Transverse colon (tissue), 4 donors: ENCODE results near the gene ADAM22. TPM values are rescaled to one million over a fixed set of nuclear protein-coding genes. Genes with fewer than 3 reads are reported as not detected.
A peak's percentile ranks its signal among the peaks of the same experiment; 100 is the strongest.

ENCODE experiments used
- DNase-seq: peaks from one replicate; pipeline ENCODE4 v3.0.0-alpha.2; 2019
- H3K27ac ChIP-seq, 4 donors: fragments of 200-600 bp; sonication (generic); 2 replicates each; pipeline ENCODE4 v1.5.1; 2016 to 2018; ENCODE audit warnings: inconsistent platforms in 4 of 4
- H3K27me3 ChIP-seq: fragments of 200-600 bp; sonication (generic); 2 replicates; pipeline ENCODE4 v1.5.1; 2017; ENCODE audit warnings: inconsistent platforms
- H3K36me3 ChIP-seq, 4 donors: fragments of 200-600 bp; sonication (generic); 2 replicates each; pipeline ENCODE4 v1.5.1; 2017 to 2019; ENCODE audit warnings: inconsistent platforms in 4 of 4
- H3K4me1 ChIP-seq, 4 donors: fragments of 200-600 bp; sonication (generic); 2 replicates each; pipeline ENCODE4 v1.5.1; 2017 to 2020; ENCODE audit warnings: inconsistent platforms in 4 of 4
- H3K4me3 ChIP-seq, 4 donors: fragments of 200-600 bp; sonication (generic); 1 replicate in 1 of 4; 2 replicates in 3 of 4; pipeline versions ENCODE4 v1.5.1 to v1.6.1; 2017 to 2019; ENCODE audit warnings: inconsistent platforms in 4 of 4
- H3K9me3 ChIP-seq, 2 donors: fragments of 200-600 bp; sonication (generic); 2 replicates each; pipeline ENCODE4 v1.5.1; 2017 to 2019; ENCODE audit warnings: inconsistent platforms in 2 of 2
- EP300 ChIP-seq: sonication (generic); formaldehyde crosslinking; IDR thresholded peaks from one replicate; pipeline ENCODE4 v1.6.1; 2017; ENCODE audit warnings: antibody characterized with exemption, low read depth
- POLR2A ChIP-seq: fragments of 450-650 bp; IDR thresholded peaks from one replicate; pipeline ENCODE4 v1.6.1; 2016; ENCODE audit warnings: antibody characterized with exemption, mild to moderate bottlenecking, moderate library complexity
- POLR2AphosphoS5 ChIP-seq, 3 donors: sonication (generic); formaldehyde crosslinking; IDR thresholded peaks; one replicate each; pipeline ENCODE4 v1.6.1; 2016; ENCODE audit warnings: antibody characterized with exemption in 3 of 3
- WGBS, 2 donors: methylation state at CpG; one replicate each; pipeline ENCODE4 v1.1.5; 2018; ENCODE audit warnings: low coverage in 1 of 2; 5-methylcytosine and 5-hydroxymethylcytosine counted together
- in situ Hi-C, 4 donors: fragments of 200-750 bp; cut with MboI; loops; one replicate each; pipeline versions ENCODE4 v1.15.0 to v1.15.1; 2017; ENCODE audit warnings: low sequenced_read_pairs in 3 of 4, low pct_ligation_motif_present in 1 of 4, low pct_unique_long_range_greater_than_20kb in 1 of 4
- intact Hi-C: fragments of 100-400 bp; cut with DNase I; formaldehyde crosslinking; loops from one replicate; pipeline ENCODE4 v1.15.1; 2023; ENCODE audit warnings: low total_unique reads
- total RNA-seq, 4 donors: library from RNA; depleted of rRNA; stranded (reverse); fragments of >200 nt; gene quantifications; one replicate each; pipeline ENCODE4 v1.1.0, GENCODE V29; 2016
- TF ChIP-seq, protein P1 (sequence below), 5 experiments: fragments of 200-600 bp in 3 of 5; fragments of 450-650 bp in 2 of 5; sonication (generic) in 3 of 5; IDR thresholded peaks; 1 replicate in 2 of 5; 2 replicates in 3 of 5; pipeline ENCODE4 v1.5.1; 2016 to 2017; ENCODE audit warnings: antibody characterized with exemption in 5 of 5, inconsistent platforms in 3 of 5, mild to moderate bottlenecking in 2 of 5, moderate library complexity in 1 of 5

ADAM22 gene
- total RNA-seq, 4 donors from 2014 or later: 3.8 to 17.3 (median 6.0) TPM

DNA sequence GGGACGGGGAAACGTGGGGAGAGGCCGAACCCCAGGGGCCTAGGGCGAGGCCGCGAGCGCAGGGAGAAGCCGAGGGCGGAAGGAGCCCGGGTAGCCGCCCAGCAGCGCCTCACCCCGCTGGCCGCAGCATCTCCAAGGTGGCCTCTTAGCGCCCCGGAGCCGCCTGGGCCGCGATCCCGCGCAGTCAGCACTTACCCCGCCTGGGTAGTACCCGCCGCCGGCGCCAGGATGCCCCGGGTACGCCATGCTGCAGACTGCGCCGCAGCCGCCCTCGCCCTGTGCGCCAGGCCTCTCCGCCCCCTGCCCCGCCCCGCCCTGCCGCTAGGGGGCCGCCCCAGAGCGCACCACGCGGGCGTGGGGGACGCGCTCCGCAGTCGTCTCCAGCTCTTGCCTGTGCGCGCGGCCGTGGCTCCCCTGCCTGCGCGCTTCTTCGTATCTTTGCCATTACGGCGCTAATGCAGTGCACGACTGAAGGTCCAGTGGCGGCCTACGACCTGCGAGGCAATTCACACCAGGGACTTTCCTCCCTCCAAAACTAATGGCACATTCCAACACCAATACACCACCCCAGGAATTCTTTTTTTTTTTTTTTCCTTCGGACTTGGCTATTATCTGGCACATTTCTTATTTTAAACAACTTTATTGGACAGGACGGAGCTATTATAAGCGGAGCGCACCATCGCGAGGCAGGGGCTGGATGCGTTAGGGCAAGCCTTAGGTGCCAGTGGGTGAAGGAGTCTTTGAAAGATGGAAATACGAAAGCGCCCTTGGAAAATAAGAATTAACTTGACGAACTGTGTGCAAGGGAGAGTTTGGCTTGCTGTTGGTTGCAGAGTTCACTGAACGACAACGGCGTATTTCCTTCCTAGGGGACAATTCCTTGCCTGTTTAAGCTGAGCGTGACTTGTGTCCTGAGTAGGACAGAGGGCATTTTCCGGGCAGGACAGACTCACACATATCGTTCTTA, 286.0 kb downstream of the ADAM22 start, which contains the start of gene SRI:
SRI (minus strand) TSS at position 258 of the 967 bp plus-strand sequence; CDS start at position 246, 12 bp downstream.
- intact Hi-C loops: loop anchor here (10.0 kb wide), 1 partner anchor 855 kb away; no protein-coding TSS in a partner anchor
- H3K27me3 ChIP-seq: no peaks in the 10 kb centered on the region
- DNase-seq: peak; percentile 91
- H3K27ac ChIP-seq: peak within 1 kb of the TSS; percentile 92 to 96 (median 93)
- peaks cover 3 to 45% (median 24%) of the 10 kb centered on the region in 4 donors for H3K4me1 ChIP-seq
- H3K9me3 ChIP-seq: no peaks in the 10 kb centered on the region
- TF ChIP-seq POLR2A: peak; percentile 69
- peak; percentile 68 to 92 (median 82) for TF ChIP-seq POLR2AphosphoS5 (IDR thresholded peaks at IDR 0.05)
- TF ChIP-seq, protein P1, sequence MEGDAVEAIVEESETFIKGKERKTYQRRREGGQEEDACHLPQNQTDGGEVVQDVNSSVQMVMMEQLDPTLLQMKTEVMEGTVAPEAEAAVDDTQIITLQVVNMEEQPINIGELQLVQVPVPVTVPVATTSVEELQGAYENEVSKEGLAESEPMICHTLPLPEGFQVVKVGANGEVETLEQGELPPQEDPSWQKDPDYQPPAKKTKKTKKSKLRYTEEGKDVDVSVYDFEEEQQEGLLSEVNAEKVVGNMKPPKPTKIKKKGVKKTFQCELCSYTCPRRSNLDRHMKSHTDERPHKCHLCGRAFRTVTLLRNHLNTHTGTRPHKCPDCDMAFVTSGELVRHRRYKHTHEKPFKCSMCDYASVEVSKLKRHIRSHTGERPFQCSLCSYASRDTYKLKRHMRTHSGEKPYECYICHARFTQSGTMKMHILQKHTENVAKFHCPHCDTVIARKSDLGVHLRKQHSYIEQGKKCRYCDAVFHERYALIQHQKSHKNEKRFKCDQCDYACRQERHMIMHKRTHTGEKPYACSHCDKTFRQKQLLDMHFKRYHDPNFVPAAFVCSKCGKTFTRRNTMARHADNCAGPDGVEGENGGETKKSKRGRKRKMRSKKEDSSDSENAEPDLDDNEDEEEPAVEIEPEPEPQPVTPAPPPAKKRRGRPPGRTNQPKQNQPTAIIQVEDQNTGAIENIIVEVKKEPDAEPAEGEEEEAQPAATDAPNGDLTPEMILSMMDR (IDR thresholded peaks at IDR 0.05): peak; percentile 60 to 98 (median 96)
- no peak for TF ChIP-seq EP300
- peaks cover 0 to 17% (median 6%) of the 10 kb centered on the region in 4 donors for H3K36me3 ChIP-seq
- 0 to 1% methylated on average over 17 to 55 of the region's 75 CpGs for WGBS, 2 donors
- in situ Hi-C loops: no loop called here
- peak within 1 kb of the TSS; percentile 85 to 93 (median 90) for H3K4me3 ChIP-seq

DNA sequence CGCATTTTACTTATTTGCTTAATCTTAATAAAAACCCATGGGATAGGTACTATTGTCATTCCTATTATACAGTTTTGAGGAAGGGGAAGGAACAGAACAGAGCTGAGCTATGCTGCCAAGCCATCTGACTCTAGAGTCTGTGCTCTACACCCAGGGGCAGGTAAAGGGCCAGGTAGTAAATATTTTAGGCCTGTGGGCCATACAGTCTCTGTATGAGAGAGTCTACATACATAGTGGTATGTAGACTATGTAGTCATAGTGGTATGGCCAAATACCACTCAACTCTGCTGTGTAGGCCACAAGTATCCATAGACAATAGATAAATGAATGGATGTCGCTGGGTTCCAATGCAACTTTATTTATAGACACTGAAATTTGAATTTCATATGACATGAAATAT, 289.2 kb downstream of the ADAM22 start:
- 95% methylated on average over 2 of the region's 2 CpGs for WGBS, 2 donors
- H3K9me3 ChIP-seq: no peaks in the 10 kb centered on the region

DNA sequence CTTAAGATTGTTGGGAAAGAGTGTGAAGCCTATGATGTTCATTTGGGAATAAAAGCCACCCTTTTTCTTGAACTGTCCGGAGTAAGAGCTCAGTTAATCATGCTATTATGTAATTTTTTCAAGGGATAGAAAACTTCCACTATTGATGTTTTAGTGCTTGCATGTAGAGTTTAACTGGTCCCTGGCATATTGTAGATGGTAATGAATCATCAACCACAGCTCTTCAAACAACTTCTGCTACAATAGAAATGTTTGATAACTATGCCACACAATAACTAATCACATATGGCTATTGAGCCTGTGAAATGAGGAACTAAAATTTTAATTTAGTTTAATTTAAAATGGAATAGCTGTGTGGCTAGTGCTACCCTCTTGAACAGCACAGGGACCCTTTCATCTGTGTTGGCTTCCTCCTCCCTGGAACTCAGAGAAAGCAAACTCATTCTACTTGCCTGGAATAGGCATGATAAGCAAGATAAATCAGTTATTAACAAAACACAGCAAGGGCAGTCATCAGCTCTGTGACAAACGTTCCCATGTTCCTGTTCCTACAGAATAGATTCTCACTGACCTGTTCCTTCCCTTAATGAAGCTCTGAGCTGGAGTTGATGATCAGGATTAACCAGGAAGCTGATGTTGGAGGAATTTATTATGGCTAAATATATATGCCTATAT, 290.7 kb downstream of the ADAM22 start:
- WGBS, 2 donors: 31 to 35% methylated on average over 2 of the region's 2 CpGs
- Histone ChIP-seq H3K4me3 (peak overlapping the region in 3 of 4 donors; percentile 38 to 55 (median 40)), H3K9me3 (no peaks in the 10 kb centered on the region), H3K4me1 (peaks cover 0 to 29% (median 10%) of the 10 kb centered on the region in 4 donors), H3K27ac (peak overlapping the region; percentile 79 to 83 (median 82)), H3K36me3 (no peaks in the 10 kb centered on the region), H3K27me3 (no peaks in the 10 kb centered on the region)
- DNase-seq: no peak
- no peak for TF ChIP-seq EP300
- TF ChIP-seq POLR2AphosphoS5 (IDR thresholded peaks at IDR 0.05): peak in 1 of 3 donors; percentile 31
- intact Hi-C loops (no loop called here), in situ Hi-C loops (no loop called here)

More for the DNA sequence above, 289.2 kb downstream of the ADAM22 start:
- DNase-seq: no peak
- intact Hi-C loops: no loop called here
- TF ChIP-seq POLR2A: no peak
- TF ChIP-seq, protein P1 (IDR thresholded peaks at IDR 0.05): no peak
- no peak for TF ChIP-seq EP300
- TF ChIP-seq POLR2AphosphoS5 (IDR thresholded peaks at IDR 0.05): no peak
- peak overlapping the region in 1 of 4 donors; percentile 55 for H3K4me3 ChIP-seq
- H3K36me3 ChIP-seq: no peaks in the 10 kb centered on the region
- no peaks in the 10 kb centered on the region for H3K27me3 ChIP-seq
- in situ Hi-C loops: no loop called here
- peak overlapping the region in 2 of 4 donors; percentile 79 to 83 for H3K27ac ChIP-seq
- H3K4me1 ChIP-seq: peaks cover 2 to 31% (median 16%) of the 10 kb centered on the region in 4 donors

DNA sequence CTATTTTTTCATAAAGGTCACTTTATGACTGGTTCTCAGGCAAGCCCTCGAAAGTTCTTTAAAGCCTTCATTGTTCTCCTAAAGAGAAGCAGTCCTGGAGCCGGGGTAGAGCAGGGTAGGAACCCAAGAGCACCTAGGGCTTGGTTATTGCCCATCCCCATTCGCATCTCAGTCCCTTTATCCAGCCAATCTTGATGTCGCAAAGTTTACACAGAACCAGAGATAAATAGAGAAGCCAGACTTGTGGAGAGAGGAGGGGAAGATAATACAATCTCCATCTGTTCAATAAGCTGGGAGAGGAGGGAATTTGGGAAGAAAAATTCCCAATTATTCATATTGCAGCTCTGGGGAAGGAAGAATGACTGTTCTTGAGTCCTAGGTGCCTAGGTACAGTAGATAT, 292.1 kb downstream of the ADAM22 start:
- in situ Hi-C loops: no loop called here
- H3K36me3 ChIP-seq: no peaks in the 10 kb centered on the region
- no peaks in the 10 kb centered on the region for H3K27me3 ChIP-seq
- intact Hi-C loops: no loop called here
- TF ChIP-seq, protein P1 (IDR thresholded peaks at IDR 0.05): no peak
- TF ChIP-seq POLR2A: no peak
- no peaks in the 10 kb centered on the region for H3K9me3 ChIP-seq
- 33 to 53% methylated on average over 4 of the region's 4 CpGs for WGBS, 2 donors
- no peak for DNase-seq
- H3K27ac ChIP-seq: peak overlapping the region; percentile 79 to 83 (median 82)
- H3K4me3 ChIP-seq: peak overlapping the region; percentile 2 to 55 (median 39)
- H3K4me1 ChIP-seq: peaks cover 0 to 28% (median 9%) of the 10 kb centered on the region in 4 donors
